Amygdala (tissue), 56 donors: ENCODE results near the gene NT5M.
"Not testable (repeated sequence)": the region's sequence is repeated elsewhere in the genome, so short reads cannot be mapped to it uniquely, and the experiment has no call there.

Experiments
- DNase-seq, 56 donors: peaks; one replicate each; lab custom pipeline; 2025; lab: John Stamatoyannopoulos, UW

The NT5M gene

DNA sequence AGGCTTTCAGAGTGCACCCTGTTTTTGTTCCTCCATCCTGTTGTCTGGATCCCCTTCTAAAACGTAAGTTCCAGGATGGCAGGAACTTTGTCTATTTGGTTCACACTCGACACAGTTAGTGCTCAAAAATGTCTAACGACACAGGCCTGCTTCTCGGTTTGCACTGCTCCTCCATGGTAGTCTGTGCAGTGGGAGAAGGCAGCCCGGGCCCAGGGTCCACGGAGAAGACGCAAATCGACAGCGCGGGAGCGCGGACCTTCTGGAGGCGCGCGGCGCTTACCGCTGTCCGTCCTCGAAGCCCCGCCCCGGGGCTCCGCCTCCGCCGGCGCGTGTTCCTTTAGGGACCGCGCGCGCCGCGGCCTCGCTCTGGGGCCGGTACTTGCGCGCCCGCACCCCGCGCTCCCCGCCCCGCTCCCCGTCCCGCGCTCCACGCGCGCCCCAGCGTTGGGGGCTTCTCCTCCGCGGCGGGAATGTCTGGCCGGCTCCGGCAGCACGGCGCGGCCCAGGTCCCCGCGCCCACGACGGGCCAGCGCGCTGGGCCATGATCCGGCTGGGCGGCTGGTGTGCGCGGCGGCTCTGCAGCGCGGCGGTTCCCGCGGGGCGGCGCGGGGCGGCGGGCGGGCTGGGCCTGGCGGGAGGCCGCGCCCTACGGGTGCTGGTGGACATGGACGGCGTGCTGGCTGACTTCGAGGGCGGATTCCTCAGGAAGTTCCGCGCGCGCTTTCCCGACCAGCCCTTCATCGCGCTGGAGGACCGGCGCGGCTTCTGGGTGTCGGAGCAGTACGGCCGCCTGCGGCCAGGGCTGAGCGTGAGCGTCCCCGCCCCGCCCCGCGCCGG is at the start of gene NT5M:
NT5M (plus strand) TSS at position 364 of the 837 bp plus-strand sequence; CDS start at position 542, 178 bp downstream.
- DNase-seq = peak in 47 of 56 donors; percentile 19 to 81 (median 58)

DNA sequence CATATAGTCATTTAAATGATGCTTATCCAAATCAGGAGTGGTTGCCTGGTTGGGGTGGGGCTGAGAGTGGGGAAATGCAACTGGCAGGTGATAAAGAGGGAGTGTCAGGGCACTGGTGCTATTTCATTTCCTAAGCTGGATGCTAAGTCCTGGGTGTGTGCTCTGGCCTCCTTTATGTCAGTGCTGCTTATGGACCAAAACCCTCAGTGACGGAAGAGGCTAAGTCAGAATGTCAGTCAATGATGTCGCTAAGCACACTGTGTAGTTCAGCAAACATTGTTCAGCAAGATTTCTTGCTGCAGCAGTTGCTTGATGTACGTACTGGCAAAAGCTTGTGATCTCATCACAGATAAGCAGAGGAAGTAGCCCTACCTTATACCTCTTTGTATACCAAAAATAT is 49.8 kb upstream of the NT5M start:
- no peak for DNase-seq

DNA sequence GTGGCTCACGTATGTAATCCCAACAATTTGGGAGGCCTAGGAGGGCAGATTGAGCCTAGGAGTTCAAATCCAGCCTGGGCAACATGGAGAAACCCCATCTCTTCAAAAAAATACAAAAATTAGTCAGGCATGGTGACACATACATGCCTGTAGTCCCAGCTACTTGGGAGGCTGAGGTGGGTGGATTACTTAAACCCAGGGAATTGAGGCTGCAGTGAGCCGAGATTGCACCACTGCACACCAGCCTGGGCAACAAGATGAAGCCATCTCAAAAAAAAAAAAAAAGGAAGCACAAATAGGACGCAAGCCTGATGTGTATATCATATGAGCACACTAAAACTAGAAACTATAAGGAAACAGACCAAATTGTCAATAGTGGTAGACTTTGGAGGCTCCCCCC is 49.1 kb upstream of the NT5M start:
- DNase-seq = no peak

DNA sequence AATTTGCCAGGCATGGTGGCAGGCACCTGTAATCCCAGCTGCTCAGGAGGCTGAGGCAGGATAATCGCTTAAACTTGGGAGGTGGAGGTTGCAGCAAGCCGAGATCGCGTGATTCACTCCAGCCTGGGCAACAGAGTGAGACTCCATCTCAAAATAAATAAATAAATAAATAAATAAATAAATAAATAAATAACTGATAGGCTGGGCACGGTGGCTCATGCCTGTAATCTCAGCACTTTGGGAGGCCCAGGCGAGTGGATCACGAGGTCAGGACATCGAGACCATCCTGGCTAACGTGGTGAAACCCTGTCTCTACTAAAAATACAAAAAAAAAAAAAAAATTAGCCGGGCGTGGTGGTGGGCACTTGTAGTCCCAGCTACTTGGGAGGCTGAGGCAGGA is 47.5 kb upstream of the NT5M start:
- not testable (repeated sequence) for DNase-seq

DNA sequence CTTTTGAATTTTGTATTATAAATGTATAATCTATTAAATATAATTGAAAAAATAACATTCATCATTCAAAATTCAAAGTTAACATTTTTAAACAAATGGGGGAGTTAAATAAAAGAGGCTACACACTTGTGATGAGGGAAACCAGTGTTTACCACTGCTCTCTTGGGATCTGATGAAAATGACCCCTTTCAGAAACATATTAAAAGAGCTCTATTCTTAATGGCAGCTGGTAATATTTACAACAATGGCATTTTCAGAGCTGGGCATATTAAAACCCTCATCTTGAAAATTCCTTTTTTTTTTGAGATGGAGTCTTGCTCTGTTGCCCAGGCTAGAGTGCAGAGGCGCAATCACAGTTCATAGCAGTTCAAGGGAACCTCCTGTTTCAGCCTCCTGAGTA is 46.9 kb upstream of the NT5M start:
- DNase-seq = no peak

DNA sequence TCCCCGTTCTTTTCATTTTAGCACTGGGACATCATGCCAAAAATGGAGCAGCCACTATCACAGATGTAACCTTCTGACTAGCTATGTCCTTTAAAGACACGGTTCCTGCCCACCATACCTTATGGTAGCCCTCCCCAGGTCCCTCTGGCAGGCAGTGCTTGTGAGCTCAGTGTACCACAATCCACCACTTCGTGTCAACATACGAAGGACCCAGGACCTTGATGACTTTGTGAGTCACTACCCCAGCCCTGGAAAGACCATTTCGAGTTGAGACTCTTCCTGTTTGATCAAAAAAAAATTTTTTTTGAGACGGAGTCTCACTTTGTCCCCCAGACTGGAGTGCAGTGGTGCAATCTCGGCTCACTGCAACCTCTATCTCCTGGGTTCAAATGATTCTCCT is 45.2 kb upstream of the NT5M start:
- DNase-seq = no peak

DNA sequence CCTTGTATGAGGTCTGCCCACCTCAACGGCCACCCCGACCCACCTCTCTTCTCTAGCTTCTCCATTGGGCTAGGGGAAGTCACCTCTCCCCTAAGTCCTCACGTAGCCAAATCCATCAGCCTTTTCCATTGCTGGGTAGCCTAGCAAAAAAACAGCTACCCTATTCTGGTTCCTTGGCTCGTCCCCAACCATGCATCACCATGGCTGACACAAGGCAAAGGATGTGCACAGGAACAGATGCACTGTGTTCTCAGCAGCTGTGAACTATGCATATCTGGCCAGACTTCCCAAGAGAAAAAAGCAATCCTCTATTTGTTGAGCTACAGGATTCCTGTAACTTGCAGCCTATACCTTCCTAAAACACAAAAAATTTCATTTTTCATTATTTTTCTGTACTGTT is 44.2 kb upstream of the NT5M start:
- peak in 30 of 56 donors; percentile 4 to 77 (median 37) for DNase-seq

DNA sequence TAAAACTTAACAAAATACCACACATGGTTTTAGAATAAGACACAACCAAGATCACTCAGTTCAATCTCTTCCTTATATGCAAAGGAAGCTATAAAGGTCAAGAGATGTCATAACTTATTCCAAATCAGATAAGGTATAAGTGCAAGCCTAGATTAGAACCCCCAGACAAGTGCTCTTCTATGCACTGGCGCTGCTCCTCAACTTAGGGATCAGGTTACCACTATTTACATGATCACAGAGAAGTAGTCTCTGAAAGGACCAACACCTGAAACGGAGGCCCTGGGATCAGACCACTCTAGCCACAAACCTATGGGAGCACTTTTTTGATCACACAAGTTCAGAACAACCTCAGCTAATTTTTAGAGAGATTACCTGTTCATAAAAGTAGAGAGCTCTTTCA is 38.7 kb upstream of the NT5M start:
- no peak for DNase-seq

DNA sequence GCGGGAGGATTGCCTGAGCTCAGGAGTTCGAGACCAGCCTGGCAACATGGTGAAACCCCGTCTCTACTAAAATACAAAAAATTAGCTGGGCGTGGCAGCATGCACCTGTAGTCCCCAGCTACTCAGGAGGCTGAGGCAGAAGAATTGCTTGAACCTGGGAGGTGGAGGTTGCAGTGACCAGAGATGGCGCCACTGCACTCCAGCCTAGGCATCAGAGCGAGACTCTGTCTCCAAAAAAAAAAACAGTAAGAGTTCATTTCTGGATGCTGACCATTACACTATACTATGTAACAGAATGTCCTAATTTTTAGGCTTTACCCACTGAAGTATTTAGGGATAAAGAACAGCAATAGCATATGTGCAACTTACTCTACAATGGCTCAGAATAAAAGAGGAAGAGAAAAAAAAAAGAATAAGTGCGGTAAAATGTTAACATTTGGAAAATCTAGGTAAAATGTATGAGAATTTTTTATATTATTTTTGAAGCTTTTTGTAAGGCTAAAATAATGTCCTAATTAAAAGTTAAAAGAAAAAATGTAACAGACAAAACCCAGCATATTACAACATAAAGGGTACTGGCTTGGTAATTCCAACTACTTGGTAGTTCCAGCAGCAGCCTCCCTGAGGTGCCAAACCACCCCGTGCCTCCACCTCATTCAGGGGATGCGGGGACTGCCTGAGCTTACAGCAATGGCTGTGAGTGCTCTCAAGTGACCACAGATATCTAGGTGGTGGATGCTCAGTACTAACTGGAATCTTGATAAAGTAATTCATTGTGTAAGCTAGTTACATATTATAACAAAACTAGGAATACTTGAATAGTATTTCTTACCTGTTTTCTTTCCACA is 33.0 kb upstream of the NT5M start:
- no peak for DNase-seq

DNA sequence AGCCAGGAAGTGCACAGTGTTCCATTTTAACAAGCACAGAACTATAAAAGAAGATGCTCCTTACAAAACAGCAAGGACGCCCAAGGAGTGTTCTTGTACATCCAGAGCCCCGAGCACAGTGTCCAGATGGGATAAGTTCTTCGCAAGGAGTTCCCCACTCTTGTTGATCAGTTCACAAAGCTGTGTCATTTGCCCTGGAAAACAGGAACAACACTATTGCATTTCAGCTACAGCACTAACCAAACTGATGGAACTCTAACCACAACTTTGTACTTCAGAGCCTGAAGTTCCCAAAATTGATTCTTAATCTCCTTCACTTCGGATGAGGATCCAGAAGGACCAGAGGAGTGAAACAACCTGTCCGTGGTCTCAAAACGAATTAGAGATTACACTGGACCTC is 27.2 kb upstream of the NT5M start:
- DNase-seq = no peak

DNA sequence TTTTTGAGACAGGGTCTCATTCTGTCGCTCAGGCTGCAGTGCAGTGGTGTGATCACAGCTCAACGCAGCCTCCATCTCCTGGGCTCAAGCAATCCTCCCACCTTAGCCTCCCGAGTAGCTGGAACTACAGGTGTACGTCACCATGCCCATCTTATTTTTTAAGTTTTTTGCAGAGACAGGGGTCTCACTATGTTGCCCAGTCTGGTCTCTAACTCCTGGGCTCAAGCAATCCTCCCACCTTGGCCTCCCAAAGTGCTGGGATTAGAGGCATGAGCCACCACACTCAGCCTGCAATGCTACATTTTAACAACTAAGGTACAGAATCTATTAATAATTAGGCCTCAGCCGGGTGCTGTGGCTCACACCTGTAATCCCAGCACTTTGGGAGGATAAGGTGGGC is 25.7 kb upstream of the NT5M start:
- DNase-seq = not testable (repeated sequence)

DNA sequence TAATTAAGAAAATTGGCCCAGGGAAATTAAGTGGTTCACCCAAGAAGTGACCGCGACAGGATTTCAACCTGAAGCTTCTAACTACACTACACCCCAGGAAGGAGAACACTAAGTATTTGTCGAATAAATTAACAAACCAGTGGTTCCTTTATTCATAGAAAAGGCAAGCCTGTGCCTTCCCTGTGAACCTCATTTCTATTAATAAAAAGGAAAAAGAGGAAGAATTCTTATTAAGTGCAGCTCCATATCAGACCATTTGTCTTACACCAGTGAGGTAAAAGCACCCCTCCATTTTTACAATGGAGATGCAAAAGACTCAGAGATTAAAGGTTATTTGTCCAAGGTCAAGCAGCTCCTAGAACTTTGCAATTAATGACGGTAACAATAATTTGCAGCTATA is 23.9 kb upstream of the NT5M start:
- DNase-seq = no peak

DNA sequence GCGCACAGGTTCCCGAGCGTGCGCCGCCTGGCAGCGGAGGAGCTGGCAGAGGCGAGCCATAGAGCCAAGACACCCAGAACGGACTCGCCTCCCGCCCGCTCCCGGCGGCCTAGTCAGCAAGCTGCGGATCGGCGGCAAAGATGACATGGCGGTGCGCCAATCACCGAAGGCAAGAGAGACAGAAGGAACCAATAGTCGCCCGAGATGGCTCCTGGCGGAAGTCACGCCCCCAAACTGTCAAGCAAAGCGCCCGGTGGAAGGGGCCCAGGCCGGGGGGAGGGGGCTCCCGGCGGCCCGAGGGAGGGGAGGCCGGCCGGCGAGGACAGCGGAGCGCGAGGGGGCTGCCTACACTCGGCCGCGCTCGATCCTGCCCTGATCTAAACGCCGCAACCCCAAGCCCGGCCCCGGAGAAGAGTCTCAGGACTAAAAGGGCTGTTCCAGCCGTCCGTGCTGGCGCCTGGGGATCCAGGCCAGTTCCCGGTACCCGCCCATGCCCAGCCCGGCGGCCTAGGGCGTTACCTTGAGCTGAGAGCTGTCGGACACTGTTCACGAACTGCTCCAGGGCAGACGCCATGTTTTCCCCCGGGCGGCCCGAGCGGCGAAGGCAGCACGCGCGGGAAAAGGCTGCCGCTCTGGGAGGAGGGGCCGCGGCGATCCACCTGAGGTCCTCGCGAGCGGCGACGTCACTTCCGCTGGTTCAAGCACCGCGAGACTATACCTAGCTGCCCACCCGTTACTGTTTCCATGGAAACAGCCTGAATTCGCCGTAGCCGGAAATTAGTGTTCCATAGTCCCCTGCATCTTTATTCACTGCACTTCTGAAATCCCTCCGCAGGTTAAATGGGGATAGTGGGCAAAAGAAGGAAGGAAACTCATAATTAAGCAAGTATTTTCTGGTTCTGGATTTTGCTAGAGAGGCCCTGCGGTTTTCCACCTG is 22.3 kb upstream of the NT5M start, which contains the start of gene COPS3:
COPS3 (minus strand) TSS at position 634 of the 937 bp plus-strand sequence; CDS start at position 574, 60 bp downstream.
- peak; percentile 73 to 99 (median 95) for DNase-seq

DNA sequence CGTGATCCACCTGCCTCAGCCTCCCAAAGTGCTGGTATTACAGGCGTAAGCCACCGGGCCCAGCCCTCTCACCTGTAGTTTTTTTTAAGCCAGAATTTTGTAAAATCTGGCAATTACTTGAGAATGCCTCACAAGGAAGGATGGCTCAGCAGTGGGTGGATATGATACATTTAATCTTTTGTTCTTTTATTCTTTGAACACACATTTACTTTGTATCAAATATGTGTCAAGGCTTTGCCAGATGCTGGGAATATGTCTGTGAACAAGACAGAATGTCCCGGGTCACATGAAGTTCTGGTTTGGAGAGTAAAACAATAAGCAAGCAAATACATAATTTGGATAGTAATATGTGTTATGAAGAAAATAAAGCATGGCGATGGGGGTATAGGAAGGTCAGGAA is 17.2 kb upstream of the NT5M start:
- no peak for DNase-seq

DNA sequence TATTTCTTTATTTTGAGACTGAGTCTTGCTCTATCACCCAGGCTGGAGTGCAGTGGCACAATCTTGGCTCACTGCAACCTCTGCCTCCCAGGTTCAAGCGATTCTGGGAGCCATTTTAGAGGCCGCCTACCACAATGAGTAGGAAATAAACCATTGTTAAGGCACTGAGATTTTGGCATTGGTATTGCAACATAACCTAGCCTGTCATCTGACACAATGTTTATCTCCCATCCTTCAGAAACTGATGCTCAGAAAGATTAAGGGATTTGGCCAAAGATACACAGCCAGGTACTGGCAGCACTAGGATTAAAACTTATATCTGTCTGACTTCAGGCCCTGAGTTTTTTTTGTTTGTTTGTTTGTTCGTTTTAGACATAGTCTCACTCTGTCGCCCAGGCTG is 14.1 kb upstream of the NT5M start:
- no peak for DNase-seq

DNA sequence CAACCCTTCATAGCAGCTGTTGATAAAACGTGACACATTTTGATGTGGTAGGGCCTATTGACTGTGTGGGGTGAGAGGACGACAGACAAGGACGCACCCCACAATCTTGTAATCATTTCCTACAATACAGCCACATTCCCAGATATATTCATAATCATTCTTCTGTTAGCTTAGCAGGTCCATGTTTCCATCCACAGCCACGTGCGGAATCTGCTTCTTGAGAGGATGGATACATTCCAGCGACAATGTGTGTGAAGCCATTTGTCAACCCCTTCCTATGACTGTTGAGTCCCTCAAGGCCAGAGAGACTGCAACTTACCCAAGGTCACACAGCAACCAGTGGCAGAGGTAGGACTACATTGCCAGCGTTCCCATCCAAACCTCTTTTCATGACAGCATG is 13.5 kb upstream of the NT5M start:
- DNase-seq = no peak

DNA sequence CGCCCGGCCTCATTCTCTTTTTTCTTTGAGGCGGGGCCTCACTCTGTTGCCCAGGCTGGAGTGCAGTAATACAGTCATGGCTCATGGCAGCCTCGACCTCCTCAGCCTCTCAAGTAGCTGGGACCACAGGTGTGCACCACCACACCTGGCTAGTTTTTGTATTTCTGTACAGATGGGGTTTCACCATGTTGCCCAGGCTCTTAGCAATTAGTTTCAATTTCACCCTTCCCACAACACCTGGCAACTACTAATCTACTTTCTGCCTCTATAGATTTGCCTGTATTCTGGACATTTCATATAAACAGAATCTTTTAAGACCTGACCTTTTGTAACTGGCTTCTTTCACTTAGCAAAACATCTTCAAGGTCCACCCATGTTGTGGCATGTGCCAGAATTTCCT is 8.0 kb upstream of the NT5M start:
- DNase-seq = no peak

DNA sequence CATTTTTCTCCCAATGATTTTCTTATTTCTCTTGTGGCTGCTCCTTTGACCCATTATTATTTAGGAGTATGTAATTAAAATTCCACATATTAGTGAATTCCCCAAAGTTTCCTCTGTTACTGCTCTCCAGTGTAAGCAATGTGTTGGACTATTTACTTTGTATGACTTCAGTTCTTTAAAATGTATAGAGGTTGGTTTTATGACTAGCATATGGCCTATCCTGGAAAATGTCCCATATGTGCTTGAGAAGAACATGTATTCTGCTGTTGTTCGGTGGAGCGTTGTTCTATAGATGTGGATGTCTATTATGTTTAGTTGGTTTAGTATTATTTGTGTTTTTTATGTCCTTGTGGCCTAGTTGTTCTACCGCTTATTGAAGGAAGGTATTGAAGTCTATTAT is 6.0 kb upstream of the NT5M start:
- no peak for DNase-seq

DNA sequence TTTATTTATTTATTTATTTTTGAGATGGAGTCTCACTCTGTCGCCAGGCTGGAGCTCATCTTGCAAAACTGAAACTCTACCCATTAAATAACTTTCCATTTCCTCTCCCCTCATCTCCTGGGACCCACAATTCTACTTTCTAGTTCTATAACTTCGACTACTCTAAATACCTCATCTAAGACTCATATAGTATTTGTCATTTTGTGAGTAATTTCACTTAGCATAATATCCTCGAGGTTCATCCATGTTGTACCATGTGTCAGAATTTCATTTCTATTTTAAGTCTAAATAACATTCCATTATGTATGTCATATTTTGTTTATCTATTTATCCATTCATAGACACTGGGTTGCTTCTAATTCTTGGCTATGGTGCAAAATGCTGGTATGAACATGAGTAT is 5.1 kb upstream of the NT5M start:
- DNase-seq = no peak
